Glutamatergic neuron (in vitro differentiated cells): Measurements from ENCODE around the gene CATSPERE. TPM values are rescaled to one million over a fixed set of nuclear protein-coding genes. Genes with fewer than 3 reads are reported as not detected.

ENCODE experiments used
- DNase-seq: peaks from one replicate; pipeline ENCODE4 v3.0.0; 2022
- H3K27ac Mint-ChIP-seq: one replicate; pipeline ENCODE4 v1.8.0; 2020; ENCODE audit warnings: mild to moderate bottlenecking, mixed read lengths, inconsistent platforms; ENCODE audit not compliant: unreplicated experiment
- H3K27me3 Mint-ChIP-seq: one replicate; pipeline ENCODE4 v1.8.0; 2020; ENCODE audit warnings: mild to moderate bottlenecking, moderate library complexity, mixed read lengths, inconsistent platforms; ENCODE audit not compliant: unreplicated experiment
- H3K36me3 Mint-ChIP-seq: one replicate; pipeline ENCODE4 v1.8.0; 2020; ENCODE audit warnings: mild to moderate bottlenecking, mixed read lengths, inconsistent platforms; ENCODE audit not compliant: unreplicated experiment
- H3K4me1 Mint-ChIP-seq: one replicate; pipeline ENCODE4 v1.8.0; 2020; ENCODE audit warnings: mild to moderate bottlenecking, low read depth, mixed read lengths, inconsistent platforms; ENCODE audit not compliant: unreplicated experiment
- H3K4me3 Mint-ChIP-seq: one replicate; pipeline ENCODE4 v1.8.0; 2020; ENCODE audit warnings: mild to moderate bottlenecking, mixed read lengths, inconsistent platforms; ENCODE audit not compliant: unreplicated experiment
- H3K9me3 Mint-ChIP-seq: one replicate; pipeline ENCODE4 v1.8.0; 2020; ENCODE audit warnings: mild to moderate bottlenecking, moderate library complexity, mixed read lengths, inconsistent platforms; ENCODE audit not compliant: unreplicated experiment
- CTCF ChIP-seq: fragments of 200-600 bp; sonication (generic); IDR thresholded peaks from one replicate; pipeline ENCODE4 v1.5.0; 2021; ENCODE audit not compliant: partially characterized antibody, unreplicated experiment
- total RNA-seq: library from RNA; stranded (reverse); fragmentation: NEBNext Ultra II Directional; extraction: Animal tissue kit (Norgen Biotek cat#: 25700); gene quantifications from one replicate; pipeline ENCODE4 v1.2.1, GENCODE V29; 2021; ENCODE audit not compliant: unreplicated experiment

CATSPERE gene
- total RNA-seq, 1 donor from 2014 or later: 0.59 TPM

GRCh38 chr1:244640917-244641316 lies 179.8 kb downstream of the CATSPERE start:
- Mint-ChIP-seq H3K27me3 (no peaks in the 10 kb centered on the region), H3K27ac (no peak overlapping the region), H3K4me1 (no peaks in the 10 kb centered on the region), H3K36me3 (no peaks in the 10 kb centered on the region), H3K4me3 (no peak overlapping the region), H3K9me3 (no peaks in the 10 kb centered on the region)
- no peak for DNase-seq
- TF ChIP-seq CTCF: no peak

- no peaks in the 10 kb centered on the region for H3K9me3 Mint-ChIP-seq
- H3K27me3 Mint-ChIP-seq: no peaks in the 10 kb centered on the region
- no peaks in the 10 kb centered on the region for H3K4me1 Mint-ChIP-seq
- no peak overlapping the region for H3K27ac Mint-ChIP-seq
- no peak for TF ChIP-seq CTCF
- no peak for DNase-seq
- H3K36me3 Mint-ChIP-seq: no peaks in the 10 kb centered on the region
- H3K4me3 Mint-ChIP-seq: no peak overlapping the region
Measured at GRCh38 chr1:244642526-244642925, 181.5 kb downstream of the CATSPERE start.

- H3K27ac Mint-ChIP-seq: no peak overlapping the region
- H3K4me1 Mint-ChIP-seq: no peaks in the 10 kb centered on the region
- no peak for DNase-seq
- no peak for TF ChIP-seq CTCF
- H3K4me3 Mint-ChIP-seq: no peak overlapping the region
- H3K9me3 Mint-ChIP-seq: no peaks in the 10 kb centered on the region
- no peaks in the 10 kb centered on the region for H3K36me3 Mint-ChIP-seq
- no peaks in the 10 kb centered on the region for H3K27me3 Mint-ChIP-seq
Measured at GRCh38 chr1:244642988-244643387, 181.9 kb downstream of the CATSPERE start.

GRCh38 chr1:244645414-244645813 lies 184.3 kb downstream of the CATSPERE start:
- TF ChIP-seq CTCF: no peak
- DNase-seq: no peak
- H3K9me3 Mint-ChIP-seq: no peaks in the 10 kb centered on the region
- H3K27ac Mint-ChIP-seq: no peak overlapping the region
- H3K27me3 Mint-ChIP-seq: peaks cover 1% of the 10 kb centered on the region
- H3K36me3 Mint-ChIP-seq: no peaks in the 10 kb centered on the region
- no peak overlapping the region for H3K4me3 Mint-ChIP-seq
- H3K4me1 Mint-ChIP-seq: no peaks in the 10 kb centered on the region

GRCh38 chr1:244645890-244646289 lies 184.8 kb downstream of the CATSPERE start:
- TF ChIP-seq CTCF: no peak
- no peak for DNase-seq
- Mint-ChIP-seq H3K9me3 (no peaks in the 10 kb centered on the region), H3K4me3 (no peak overlapping the region), H3K36me3 (no peaks in the 10 kb centered on the region), H3K4me1 (no peaks in the 10 kb centered on the region), H3K27ac (no peak overlapping the region), H3K27me3 (peaks cover 1% of the 10 kb centered on the region)
